H1 (cell line): ENCODE data around the gene MICA. TPM values are rescaled to one million over a fixed set of nuclear protein-coding genes. Genes with fewer than 3 reads are reported as not detected.

Source experiments
- CTCF ChIA-PET: fragments of 300-600 bp; sonication (Branson Sonifier 250); formaldehyde crosslinking; loops from one replicate; lab custom pipeline; 2021; ENCODE audit not compliant: partially characterized antibody; lab: Charles Lee
- POLR2A ChIA-PET: fragments of 300-600 bp; sonication (Branson Sonifier 250); formaldehyde crosslinking; loops from one replicate; lab custom pipeline; 2021; ENCODE audit warnings: inconsistent platforms; ENCODE audit not compliant: partially characterized antibody; lab: Charles Lee
- DNase-seq, 2 experiments: peaks; one replicate each; pipeline versions ENCODE4 v3.0.0 to v3.0.0-alpha.2; 2010 to 2022; ENCODE audit warnings: low spot score in 2 of 2, low read depth in 1 of 2, mixed read lengths in 1 of 2
- FAIRE-seq: peaks from 2 replicates; lab custom pipeline; 2011; peaks lifted over from hg19 to GRCh38; lab: Jason Lieb, UNC
- H2AFZ ChIP-seq: 2 replicates; pipeline ENCODE4 v1.8.1; 2012; ENCODE audit warnings: low read length, inconsistent platforms
- H2AK5ac ChIP-seq: 2 replicates; pipeline ENCODE4 v1.6.1; 2013; ENCODE audit warnings: low read depth, low read length
- H2BK120ac ChIP-seq: replicated peaks from 2 replicates; pipeline ENCODE3; 2013; ENCODE audit warnings: low read depth, low read length, inconsistent platforms
- H2BK12ac ChIP-seq: 2 replicates; pipeline ENCODE4 v1.6.1; 2013; ENCODE audit warnings: low read depth, low read length
- H2BK15ac ChIP-seq: 2 replicates; pipeline ENCODE4 v1.6.1; 2013; ENCODE audit warnings: low read length
- H2BK20ac ChIP-seq: 2 replicates; pipeline ENCODE4 v1.6.1; 2013; ENCODE audit warnings: low read length
- H2BK5ac ChIP-seq: 2 replicates; pipeline ENCODE4 v1.6.1; 2013; ENCODE audit warnings: low read depth, low read length
- H3K14ac ChIP-seq: 2 replicates; pipeline ENCODE4 v1.6.1; 2013; ENCODE audit warnings: inconsistent platforms; ENCODE audit not compliant: insufficient read length
- H3K18ac ChIP-seq: 2 replicates; pipeline ENCODE4 v1.6.1; 2013; ENCODE audit warnings: low read length; ENCODE audit errors: extremely low read depth
- H3K23ac ChIP-seq: 2 replicates; pipeline ENCODE4 v1.6.1; 2013; ENCODE audit warnings: inconsistent platforms; ENCODE audit not compliant: insufficient read length
- H3K23me2 ChIP-seq: 2 replicates; pipeline ENCODE4 v1.6.1; 2013; ENCODE audit warnings: low read depth, low read length
- H3K27ac ChIP-seq: 2 replicates; pipeline ENCODE4 v1.6.1; 2011; ENCODE audit warnings: low read depth, low read length, inconsistent platforms
- H3K27me3 ChIP-seq, 4 experiments: replicated peaks in 1 of 4; 1 replicate in 1 of 4; 2 replicates in 3 of 4; pipeline versions ENCODE4 v1.6.1 to v1.8.1; 2011 to 2013; ENCODE audit warnings: low read length in 3 of 4, mild to moderate bottlenecking in 3 of 4, inconsistent platforms in 2 of 4, mixed read lengths in 2 of 4, moderate library complexity in 1 of 4; ENCODE audit not compliant: control insufficient read depth in 3 of 4, insufficient read depth in 3 of 4; ENCODE audit errors: extremely low read depth in 1 of 4
- H3K36me3 ChIP-seq, 4 experiments: 2 replicates each; pipeline versions ENCODE4 v1.6.1 to v1.8.1; 2011 to 2013; ENCODE audit warnings: mild to moderate bottlenecking in 4 of 4, low read length in 3 of 4, moderate library complexity in 2 of 4, control low read depth in 1 of 4, inconsistent platforms in 1 of 4; ENCODE audit not compliant: insufficient read depth in 4 of 4, control insufficient read depth in 2 of 4
- H3K4ac ChIP-seq: replicated peaks from 2 replicates; pipeline ENCODE3; 2013; ENCODE audit warnings: low read length, low read depth, mixed read lengths, inconsistent platforms; ENCODE audit not compliant: insufficient read length
- H3K4me1 ChIP-seq, 4 experiments: replicated peaks in 1 of 4; 1 replicate in 1 of 4; 2 replicates in 3 of 4; pipeline versions ENCODE4 v1.6.1 to v1.8.1; 2011 to 2013; ENCODE audit warnings: low read length in 3 of 4, inconsistent platforms in 2 of 4, mixed read lengths in 1 of 4; ENCODE audit not compliant: insufficient read depth in 4 of 4, control insufficient read depth in 3 of 4
- H3K4me2 ChIP-seq, 2 experiments: 2 replicates each; pipeline versions ENCODE4 v1.6.1 to v1.8.1; 2011 to 2013; ENCODE audit warnings: low read depth in 2 of 2, low read length in 2 of 2, control low read depth in 1 of 2, inconsistent platforms in 1 of 2, mild to moderate bottlenecking in 1 of 2; ENCODE audit not compliant: insufficient read depth in 1 of 2
- H3K4me3 ChIP-seq, 4 experiments: fragments of 200-600, 300-600 bp in 1 of 4; sonication (generic), shearing (Covaris generic), sonication (Bioruptor Twin) in 1 of 4; 2 replicates each; pipeline versions ENCODE4 v1.5.1 to v1.8.1; 2011 to 2016; ENCODE audit warnings: low read length in 4 of 4, low read depth in 3 of 4, control low read depth in 2 of 4, inconsistent platforms in 2 of 4, mild to moderate bottlenecking in 2 of 4, mixed read lengths in 1 of 4, moderate library complexity in 1 of 4; ENCODE audit not compliant: insufficient read depth in 2 of 4; ENCODE audit errors: extremely low read depth in 1 of 4
- H3K56ac ChIP-seq: replicated peaks from 2 replicates; pipeline ENCODE3; 2013; ENCODE audit warnings: low read depth, mild to moderate bottlenecking, mixed read lengths, low read length, inconsistent platforms; ENCODE audit not compliant: insufficient read length
- H3K79me1 ChIP-seq: 2 replicates; pipeline ENCODE4 v1.6.1; 2013; ENCODE audit warnings: low read depth, low read length, control low read depth
- H3K79me2 ChIP-seq, 2 experiments: 2 replicates each; pipeline versions ENCODE4 v1.6.1 to v1.8.1; 2012 to 2013; ENCODE audit warnings: low read length in 2 of 2, mild to moderate bottlenecking in 2 of 2, inconsistent platforms in 1 of 2; ENCODE audit not compliant: insufficient read depth in 2 of 2, control insufficient read depth in 1 of 2
- H3K9ac ChIP-seq, 4 experiments: replicated peaks in 1 of 4; 1 replicate in 1 of 4; 2 replicates in 3 of 4; pipeline versions ENCODE4 v1.6.1 to v1.8.1; 2011 to 2013; ENCODE audit warnings: low read depth in 3 of 4, low read length in 3 of 4, control low read depth in 2 of 4, mild to moderate bottlenecking in 2 of 4, moderate library complexity in 2 of 4, inconsistent platforms in 1 of 4; ENCODE audit errors: extremely low read depth in 1 of 4
- H3K9me3 ChIP-seq, 2 experiments: 2 replicates each; pipeline versions ENCODE4 v1.6.1 to v1.8.1; 2012 to 2013; ENCODE audit warnings: mild to moderate bottlenecking in 2 of 2, moderate library complexity in 2 of 2, control low read depth in 1 of 2, inconsistent platforms in 1 of 2, low read depth in 1 of 2, low read length in 1 of 2, mixed read lengths in 1 of 2; ENCODE audit not compliant: insufficient read depth in 2 of 2
- H4K20me1 ChIP-seq, 2 experiments: replicated peaks in 1 of 2; 2 replicates each; pipeline versions ENCODE3 to v1.8.1; 2011 to 2013; ENCODE audit warnings: inconsistent platforms in 2 of 2, low read length in 2 of 2, mild to moderate bottlenecking in 1 of 2; ENCODE audit not compliant: insufficient read depth in 2 of 2, control insufficient read depth in 1 of 2
- H4K5ac ChIP-seq: 2 replicates; pipeline ENCODE4 v1.6.1; 2013; ENCODE audit warnings: low read length, low read depth, mixed read lengths, inconsistent platforms; ENCODE audit not compliant: insufficient read length
- H4K8ac ChIP-seq: 2 replicates; pipeline ENCODE4 v1.8.0; 2013; ENCODE audit warnings: mild to moderate bottlenecking, moderate library complexity, low read length, inconsistent platforms; ENCODE audit not compliant: insufficient read depth; ENCODE audit errors: extremely low read depth
- H4K91ac ChIP-seq: replicated peaks from 2 replicates; pipeline ENCODE3; 2013; ENCODE audit warnings: low read length, mixed read lengths, inconsistent platforms; ENCODE audit not compliant: insufficient read length
- BACH1 ChIP-seq: IDR thresholded peaks from 2 replicates; pipeline ENCODE4 v1.6.1; 2012; ENCODE audit warnings: low read length, improper control_type of control experiment
- CBX8 ChIP-seq: fragments of 300-800, 300-1000 bp; sonication (generic); IDR thresholded peaks from 2 replicates; pipeline ENCODE4 v1.7.1; 2016; ENCODE audit warnings: low read depth, low read length, borderline replicate concordance
- CEBPB ChIP-seq: IDR thresholded peaks from 2 replicates; pipeline ENCODE4 v1.6.1; 2012; ENCODE audit warnings: low read depth, low read length
- EGR1 ChIP-seq: IDR thresholded peaks from 2 replicates; pipeline ENCODE4 v1.6.1; 2011; ENCODE audit warnings: low read depth, low read length, borderline replicate concordance
- KDM1A ChIP-seq: fragments of 200-600, 300-600 bp; sonication (generic); IDR thresholded peaks from 2 replicates; pipeline ENCODE4 v1.7.1; 2016; ENCODE audit warnings: mild to moderate bottlenecking, low read length, borderline replicate concordance
- SP2 ChIP-seq: IDR thresholded peaks from 2 replicates; pipeline ENCODE4 v1.6.1; 2012; ENCODE audit warnings: mild to moderate bottlenecking, low read length, inconsistent platforms
- SRF ChIP-seq: IDR thresholded peaks from 2 replicates; pipeline ENCODE4 v1.6.1; 2011; ENCODE audit warnings: mild to moderate bottlenecking, low read depth, low read length, moderate library complexity
- WGBS, 2 experiments: shearing (Covaris generic) in 1 of 2; methylation state at CpG; one replicate each; pipeline versions ENCODE4 v1.1.6 to v1.1.7; 2013 to 2015; ENCODE audit warnings: low lambda C conversion rate in 2 of 2, mixed read lengths in 2 of 2, inconsistent platforms in 1 of 2, low coverage in 1 of 2, missing lambda C conversion rate in 1 of 2; ENCODE audit not compliant: insufficient replicate concordance in 2 of 2, insufficient coverage in 1 of 2, insufficient read length in 1 of 2; ENCODE audit errors: extremely low coverage in 1 of 2, missing lambda C conversion rate in 1 of 2; 5-methylcytosine and 5-hydroxymethylcytosine counted together
- polyA plus RNA-seq, 7 experiments: library from polyadenylated mRNA; depleted of rRNA in 3 of 7; stranded (reverse) in 5 of 7; unstranded in 2 of 7; fragments of >200 nt in 5 of 7; fragments of 200-250 nt in 2 of 7; gene quantifications; 1 replicate in 5 of 7; 2 replicates in 1 of 7; 4 replicates in 1 of 7; pipeline versions ENCODE4 v1.2.1 to v1.2.3, GENCODE V29; 2011 to 2013; ENCODE audit warnings: missing spikeins in 2 of 7, mixed read lengths in 2 of 7
- total RNA-seq: library from RNA; stranded (reverse); fragmentation: NEBNext Ultra II Directional; extraction: Animal tissue kit (Norgen Biotek cat#: 25700); gene quantifications from 2 replicates; pipeline ENCODE4 v1.2.1, GENCODE V29; 2021
- TF ChIP-seq, protein P1 (sequence below): IDR thresholded peaks from 2 replicates; pipeline ENCODE4 v1.6.1; 2012; ENCODE audit warnings: inconsistent platforms

Gene MICA
- total and polyA plus RNA-seq, 2 of the 8 experiments (the other 6 are each of a cell fraction or from before 2014, with no cell fraction given) = 12.5 to 16.3 TPM

DNA sequence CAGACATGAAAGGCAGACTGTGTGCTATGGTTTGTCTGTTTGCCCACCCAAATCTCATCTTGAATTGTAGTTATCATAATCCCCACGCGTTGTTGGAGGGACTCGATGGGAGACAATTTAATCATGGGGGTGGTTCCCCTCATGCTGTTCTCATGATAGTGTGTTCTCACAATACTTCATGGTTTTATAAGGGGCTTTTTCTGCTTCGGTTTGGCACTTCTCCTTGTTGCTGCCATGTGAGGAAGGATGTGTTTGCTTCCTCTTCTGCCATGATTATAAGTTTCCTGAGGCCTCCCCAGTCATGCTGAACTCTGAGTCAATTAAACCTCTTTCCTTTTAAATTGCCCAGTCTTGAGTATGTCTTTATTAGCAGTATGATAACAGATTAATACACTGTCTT lies 47.4 kb downstream of the MICA start:
- no peaks in the 10 kb centered on the region for H3K79me1 ChIP-seq
- ChIA-PET CTCF (no interaction called here), POLR2A (no interaction called here)
- H3K9ac ChIP-seq = no peak overlapping the region
- no peak overlapping the region for H3K23ac ChIP-seq
- H3K4ac ChIP-seq = no peak overlapping the region
- H3K18ac ChIP-seq = no peak overlapping the region
- FAIRE-seq (no peak), DNase-seq (peak in 1 of 2 experiments; percentile 6)
- no peak overlapping the region for H2BK12ac ChIP-seq
- no peak overlapping the region for H3K14ac ChIP-seq
- no peak overlapping the region for H2BK120ac ChIP-seq
- H3K27me3 ChIP-seq = no peaks in the 10 kb centered on the region
- H2BK5ac ChIP-seq = no peak overlapping the region
- no peak overlapping the region for H3K4me3 ChIP-seq
- H3K4me1 ChIP-seq = peaks cover 0 to 3% (median 0%) of the 10 kb centered on the region in 4 experiments; a peak in 1 of 7 replicates
- no peak overlapping the region for H2AFZ ChIP-seq
- no peak overlapping the region for H3K56ac ChIP-seq
- no peak overlapping the region for H3K27ac ChIP-seq
- H2BK20ac ChIP-seq = no peak overlapping the region
- H2BK15ac ChIP-seq = no peak overlapping the region
- no peaks in the 10 kb centered on the region for H3K79me2 ChIP-seq
- no peak overlapping the region for H4K8ac ChIP-seq
- H4K91ac ChIP-seq = no peak overlapping the region
- no peaks in the 10 kb centered on the region for H4K20me1 ChIP-seq
- H4K5ac ChIP-seq = no peak overlapping the region
- no peaks in the 10 kb centered on the region for H3K23me2 ChIP-seq
- H2AK5ac ChIP-seq = no peak overlapping the region
- 80% methylated on average over 4 of the region's 4 CpGs; no CpG with 5 or more reads in 1 of the 2 experiments for WGBS, 2 experiments
- H3K36me3 ChIP-seq = no peaks in the 10 kb centered on the region
- no peak overlapping the region for H3K4me2 ChIP-seq
- H3K9me3 ChIP-seq = no peaks in the 10 kb centered on the region
- TF ChIP-seq SRF = no peak
- TF ChIP-seq, protein P1, sequence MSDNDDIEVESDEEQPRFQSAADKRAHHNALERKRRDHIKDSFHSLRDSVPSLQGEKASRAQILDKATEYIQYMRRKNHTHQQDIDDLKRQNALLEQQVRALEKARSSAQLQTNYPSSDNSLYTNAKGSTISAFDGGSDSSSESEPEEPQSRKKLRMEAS = no peak
- TF ChIP-seq EGR1 = no peak
- no peak for TF ChIP-seq BACH1
- no peak for TF ChIP-seq SP2
- no peak for TF ChIP-seq CBX8
- no peak for TF ChIP-seq KDM1A
- no peak for TF ChIP-seq CEBPB
